IPS DF 19.7 (cell line): ENCODE results near the gene ELAVL1.
A peak's percentile ranks its signal among the peaks of the same experiment; 100 is the strongest.
"Not testable (repeated sequence)": the region's sequence is repeated elsewhere in the genome, so short reads cannot be mapped to it uniquely, and the experiment has no call there.

Experiments
- DNase-seq: peaks from one replicate; pipeline ENCODE4 v3.0.0-alpha.2; 2013; ENCODE audit warnings: low read depth, low spot score

The ELAVL1 gene

GRCh38 chr19:8005534-8006256, at the start of gene ELAVL1:
ELAVL1 (minus strand) TSS chr19:8005641; CDS start chr19:7991815, 13,826 bp downstream.
- no peak for DNase-seq

GRCh38 chr19:8054169-8054568, 48.7 kb upstream of the ELAVL1 start:
- no peak for DNase-seq

GRCh38 chr19:8052464-8052859, 47.0 kb upstream of the ELAVL1 start, which contains the start of gene CCL25:
CCL25 (plus strand) TSS chr19:8052760; CDS start chr19:8053050, 290 bp downstream.
- no peak for DNase-seq

- peak; percentile 88 for DNase-seq
Observed at GRCh38 chr19:8050274-8051096, 45.0 kb upstream of the ELAVL1 start.

GRCh38 chr19:8046569-8047165, 41.2 kb upstream of the ELAVL1 start:
- no peak for DNase-seq

GRCh38 chr19:8045872-8046568, 40.6 kb upstream of the ELAVL1 start:
- no peak for DNase-seq

- no peak for DNase-seq
Observed at GRCh38 chr19:8044018-8044417, 38.6 kb upstream of the ELAVL1 start.

GRCh38 chr19:8042900-8043299, 37.5 kb upstream of the ELAVL1 start:
- DNase-seq: no peak

- no peak for DNase-seq
Observed at GRCh38 chr19:8041531-8041931, 36.1 kb upstream of the ELAVL1 start.

- no peak for DNase-seq
Observed at GRCh38 chr19:8039231-8039630, 33.8 kb upstream of the ELAVL1 start.

GRCh38 chr19:8038815-8039214, 33.4 kb upstream of the ELAVL1 start:
- DNase-seq: no peak

- no peak for DNase-seq
Observed at GRCh38 chr19:8036434-8037099, 31.1 kb upstream of the ELAVL1 start.

GRCh38 chr19:8034178-8034525, 28.7 kb upstream of the ELAVL1 start:
- DNase-seq: no peak

- not testable (repeated sequence) for DNase-seq
Observed at GRCh38 chr19:8033287-8034177, 28.1 kb upstream of the ELAVL1 start.

- no peak for DNase-seq
Observed at GRCh38 chr19:8030960-8031359, 25.5 kb upstream of the ELAVL1 start.

- DNase-seq: no peak
Observed at GRCh38 chr19:8028951-8029491, 23.6 kb upstream of the ELAVL1 start.

GRCh38 chr19:8025316-8025715, 19.9 kb upstream of the ELAVL1 start:
- no peak for DNase-seq

GRCh38 chr19:8024256-8024655, 18.8 kb upstream of the ELAVL1 start:
- DNase-seq: not testable (repeated sequence)

- DNase-seq: no peak
Observed at GRCh38 chr19:8023371-8023770, 17.9 kb upstream of the ELAVL1 start.

- no peak for DNase-seq
Observed at GRCh38 chr19:8022275-8022674, 16.8 kb upstream of the ELAVL1 start.
